ENCODE measurements around the gene FAM204A. TPM values are rescaled to one million over a fixed set of nuclear protein-coding genes. Genes with fewer than 3 reads are reported as not detected.

FAM204A gene
- total RNA-seq, 3 donors from 2014 or later: 64.8 to 74.8 (median 65.0) TPM

DNA sequence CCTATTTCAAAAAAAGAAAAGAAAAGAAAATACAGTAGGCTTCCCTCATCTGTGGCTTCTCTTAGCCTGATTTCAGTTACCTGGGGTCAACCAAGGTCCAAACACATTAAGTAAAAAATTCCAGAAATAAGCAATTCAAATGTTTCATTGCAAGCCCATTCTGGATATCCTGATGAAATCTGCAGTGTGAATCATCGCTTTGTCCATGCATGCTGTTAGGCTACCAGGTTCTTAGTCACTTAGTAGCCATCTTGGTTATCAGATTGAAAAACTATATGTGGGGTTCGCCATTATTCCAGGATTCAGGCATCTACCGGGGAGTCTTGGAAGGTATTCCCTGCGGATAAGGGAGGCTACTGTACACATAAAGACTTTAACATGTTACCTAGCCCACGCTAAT is 991 bp upstream of the FAM204A start:
- H3K36me3 Mint-ChIP-seq (ENCODE audit: insufficient read depth): peaks cover 4% of the 10 kb centered on the region

DNA sequence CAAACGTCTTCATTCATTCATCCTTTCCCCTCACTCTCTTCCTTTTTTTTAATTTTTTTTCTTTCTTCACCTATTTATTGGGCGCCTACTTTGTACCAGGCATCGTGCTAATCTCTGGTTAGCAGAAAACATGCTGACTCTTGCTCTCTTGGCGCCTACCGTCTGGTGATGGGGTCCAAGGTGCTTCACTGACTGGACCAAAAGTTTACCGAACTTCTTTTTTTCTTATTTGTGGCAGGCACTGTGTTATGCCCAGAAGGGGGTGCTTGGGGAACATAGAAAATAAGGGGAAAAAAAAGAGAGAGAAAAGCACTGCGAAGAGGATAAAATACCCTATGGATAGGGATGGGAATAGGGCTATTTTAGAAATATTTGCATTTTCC is 505 bp upstream of the FAM204A start:
- no peaks in the 10 kb centered on the region for H3K27me3 Mint-ChIP-seq (ENCODE audit: low read depth)
- H3K4me3 Mint-ChIP-seq: peak overlapping the region; percentile 90
- no peak for DNase-seq
- peaks cover 41% of the 10 kb centered on the region for H3K4me1 Mint-ChIP-seq (ENCODE audit: low read depth)
- H3K36me3 Mint-ChIP-seq (ENCODE audit: insufficient read depth): peaks cover 4% of the 10 kb centered on the region
- no peak for ATAC-seq
- no peaks in the 10 kb centered on the region for H3K9me3 Mint-ChIP-seq

More for the DNA sequence above, 991 bp upstream of the FAM204A start:
- H3K9me3 Mint-ChIP-seq: no peaks in the 10 kb centered on the region
- peak overlapping the region; percentile 90 for H3K4me3 Mint-ChIP-seq
- peaks cover 37% of the 10 kb centered on the region for H3K4me1 Mint-ChIP-seq (ENCODE audit: low read depth)
- no peak for DNase-seq
- no peaks in the 10 kb centered on the region for H3K27me3 Mint-ChIP-seq (ENCODE audit: low read depth)
- no peak for ATAC-seq

DNA sequence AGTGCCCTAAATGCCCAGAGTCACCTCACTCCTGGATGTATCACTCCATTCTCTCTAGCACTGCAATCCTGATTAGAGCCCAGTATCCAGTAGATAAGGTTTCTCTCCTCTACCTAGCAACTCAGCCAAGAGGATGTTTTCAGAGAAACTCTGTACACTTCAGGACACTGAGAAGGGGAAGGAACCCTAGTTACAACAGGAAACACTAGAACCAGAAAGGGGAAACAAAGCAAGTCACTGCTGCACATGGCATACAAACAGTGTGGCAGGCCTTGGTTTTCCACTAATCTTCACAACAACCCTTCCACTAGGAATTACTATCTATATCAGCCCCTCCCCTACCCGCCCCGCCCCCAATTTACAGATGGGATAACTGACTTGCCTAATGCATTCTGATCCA is 1.6 kb downstream of the FAM204A start:
- Mint-ChIP-seq H3K27me3 (ENCODE audit: low read depth) (no peaks in the 10 kb centered on the region), H3K4me3 (peak overlapping the region; percentile 90), H3K9me3 (no peaks in the 10 kb centered on the region), H3K36me3 (ENCODE audit: insufficient read depth) (peaks cover 10% of the 10 kb centered on the region), H3K4me1 (ENCODE audit: low read depth) (peaks cover 41% of the 10 kb centered on the region)
- no peak for DNase-seq
- no peak for ATAC-seq

DNA sequence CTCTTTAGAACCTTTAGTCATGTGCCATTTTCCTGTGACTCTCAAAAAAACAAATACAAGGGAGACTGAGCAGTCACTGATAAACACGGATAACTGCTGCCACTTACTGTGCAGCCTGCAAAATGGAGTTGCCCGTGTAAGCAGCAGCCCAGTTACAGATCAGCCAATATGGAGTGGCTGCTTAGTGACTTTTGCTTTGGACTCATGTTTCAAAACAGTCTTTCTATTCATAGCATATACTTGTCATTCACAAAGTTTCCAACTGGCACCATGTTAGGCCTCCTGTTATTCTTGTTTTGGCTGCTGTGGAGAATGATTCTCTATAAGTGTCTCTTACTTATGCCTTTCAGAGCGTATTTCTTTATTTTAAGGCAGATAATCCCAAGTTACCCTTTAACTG is 3.0 kb downstream of the FAM204A start:
- Mint-ChIP-seq H3K4me1 (ENCODE audit: low read depth) (peaks cover 44% of the 10 kb centered on the region), H3K36me3 (ENCODE audit: insufficient read depth) (peaks cover 16% of the 10 kb centered on the region), H3K27me3 (ENCODE audit: low read depth) (no peaks in the 10 kb centered on the region), H3K4me3 (no peak overlapping the region), H3K9me3 (no peaks in the 10 kb centered on the region)
- ATAC-seq (no peak), DNase-seq (no peak)

DNA sequence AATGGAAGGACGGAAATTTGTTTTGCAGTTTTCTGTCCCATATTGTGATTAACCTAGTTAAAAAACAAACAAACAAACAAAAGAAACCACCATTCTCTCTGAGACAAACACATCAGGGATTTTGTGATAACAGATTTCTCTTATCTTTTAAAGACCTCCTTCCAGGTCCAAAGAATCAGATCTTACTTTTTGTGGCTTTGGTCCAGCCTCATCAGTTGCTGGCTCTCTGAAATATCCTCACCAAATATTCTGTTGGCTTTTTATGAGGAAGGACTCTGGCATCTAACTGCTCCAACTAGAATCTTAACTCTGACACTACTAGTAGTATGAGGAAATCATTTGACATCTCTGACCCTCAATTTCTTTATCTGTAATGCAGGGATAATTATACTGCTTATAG is 4.8 kb downstream of the FAM204A start:
- H3K9me3 Mint-ChIP-seq: no peaks in the 10 kb centered on the region
- no peaks in the 10 kb centered on the region for H3K27me3 Mint-ChIP-seq (ENCODE audit: low read depth)
- H3K4me3 Mint-ChIP-seq: no peak overlapping the region
- H3K36me3 Mint-ChIP-seq (ENCODE audit: insufficient read depth): peaks cover 28% of the 10 kb centered on the region
- H3K4me1 Mint-ChIP-seq (ENCODE audit: low read depth): peaks cover 38% of the 10 kb centered on the region
- DNase-seq (no peak), ATAC-seq (no peak)

DNA sequence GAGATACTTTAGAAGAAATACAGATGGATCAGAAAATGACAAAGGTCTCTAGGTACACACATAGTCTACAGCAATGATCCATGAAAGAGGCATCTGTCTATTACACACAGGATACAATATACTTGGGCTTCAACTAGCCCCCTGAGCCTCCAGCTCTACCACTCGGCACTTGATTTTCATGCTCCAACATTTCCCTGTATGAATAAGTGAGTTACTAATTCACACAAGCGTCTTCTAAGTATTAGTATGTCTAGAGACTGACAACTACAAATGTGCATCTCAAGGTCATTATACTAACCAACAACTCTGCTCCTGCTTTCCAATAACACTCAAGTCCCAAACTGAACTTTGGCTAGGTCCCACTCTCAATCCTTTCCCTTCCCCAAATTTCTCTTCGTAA is 8.3 kb downstream of the FAM204A start:
- Mint-ChIP-seq H3K36me3 (ENCODE audit: insufficient read depth) (peaks cover 44% of the 10 kb centered on the region), H3K9me3 (no peaks in the 10 kb centered on the region), H3K4me3 (no peak overlapping the region), H3K4me1 (ENCODE audit: low read depth) (peaks cover 18% of the 10 kb centered on the region), H3K27me3 (ENCODE audit: low read depth) (no peaks in the 10 kb centered on the region)
- ATAC-seq: no peak
- no peak for DNase-seq

DNA sequence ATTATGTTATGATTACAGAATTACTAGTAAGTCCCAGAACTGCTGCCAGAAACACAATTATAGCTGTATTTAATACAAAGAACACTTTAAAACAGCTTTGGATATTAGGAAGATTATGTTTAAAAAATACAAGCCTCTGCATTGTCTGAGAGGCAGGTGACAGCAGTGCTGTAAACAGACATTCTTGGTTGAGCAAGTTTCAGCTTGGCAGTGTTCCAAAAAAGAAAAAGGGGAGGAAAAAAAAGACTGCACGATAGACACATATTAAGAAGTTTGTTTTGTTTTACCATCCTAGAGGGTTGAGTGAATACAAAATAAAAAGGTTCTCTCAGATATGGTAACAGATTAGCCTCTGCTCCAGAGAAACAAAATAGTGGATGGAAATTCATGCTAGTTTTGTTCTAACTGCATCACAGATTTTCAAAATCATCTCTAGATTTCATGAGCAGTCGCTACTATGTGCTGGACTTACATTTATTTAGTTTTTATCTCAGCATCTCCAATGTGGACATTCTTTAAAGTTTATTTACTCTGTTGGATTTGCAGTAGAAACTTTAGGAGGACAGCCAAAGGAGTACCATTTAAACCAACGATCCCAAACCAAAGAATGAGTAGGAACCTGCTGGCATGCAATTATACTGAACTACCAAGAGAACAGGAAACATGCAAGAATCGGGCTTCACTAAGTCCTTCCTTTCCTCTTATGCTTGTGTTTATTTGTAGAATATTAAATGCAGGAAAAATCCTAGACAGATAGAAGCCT is 9.0 kb downstream of the FAM204A start:
- no peaks in the 10 kb centered on the region for H3K9me3 Mint-ChIP-seq
- H3K36me3 Mint-ChIP-seq (ENCODE audit: insufficient read depth): peaks cover 45% of the 10 kb centered on the region
- ATAC-seq (no peak), DNase-seq (no peak)
- peaks cover 13% of the 10 kb centered on the region for H3K4me1 Mint-ChIP-seq (ENCODE audit: low read depth)
- H3K4me3 Mint-ChIP-seq: no peak overlapping the region
- no peaks in the 10 kb centered on the region for H3K27me3 Mint-ChIP-seq (ENCODE audit: low read depth)

DNA sequence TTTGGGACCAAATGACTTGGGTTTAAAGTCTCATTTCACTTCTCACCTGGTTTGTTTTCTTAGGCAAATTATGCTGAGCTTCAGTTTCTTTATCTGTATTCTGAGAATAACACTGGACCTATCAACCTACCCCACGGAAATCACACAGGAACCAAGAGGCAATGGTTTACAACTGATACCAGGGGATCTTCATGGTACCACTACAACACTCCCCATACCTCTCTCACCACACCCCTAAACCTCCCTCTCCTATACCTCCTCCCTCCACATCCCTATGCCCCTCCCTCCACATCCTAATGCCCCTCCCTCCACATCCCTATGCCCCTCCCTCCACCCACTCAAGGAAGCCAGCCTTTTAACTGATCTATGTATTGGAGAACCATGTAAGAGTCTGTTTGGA is 9.9 kb downstream of the FAM204A start:
- Mint-ChIP-seq H3K36me3 (ENCODE audit: insufficient read depth) (peaks cover 54% of the 10 kb centered on the region), H3K27me3 (ENCODE audit: low read depth) (no peaks in the 10 kb centered on the region), H3K4me3 (no peak overlapping the region), H3K9me3 (no peaks in the 10 kb centered on the region), H3K4me1 (ENCODE audit: low read depth) (peaks cover 9% of the 10 kb centered on the region)
- DNase-seq (no peak), ATAC-seq (peak in 1 of 2 donors; percentile 62)

DNA sequence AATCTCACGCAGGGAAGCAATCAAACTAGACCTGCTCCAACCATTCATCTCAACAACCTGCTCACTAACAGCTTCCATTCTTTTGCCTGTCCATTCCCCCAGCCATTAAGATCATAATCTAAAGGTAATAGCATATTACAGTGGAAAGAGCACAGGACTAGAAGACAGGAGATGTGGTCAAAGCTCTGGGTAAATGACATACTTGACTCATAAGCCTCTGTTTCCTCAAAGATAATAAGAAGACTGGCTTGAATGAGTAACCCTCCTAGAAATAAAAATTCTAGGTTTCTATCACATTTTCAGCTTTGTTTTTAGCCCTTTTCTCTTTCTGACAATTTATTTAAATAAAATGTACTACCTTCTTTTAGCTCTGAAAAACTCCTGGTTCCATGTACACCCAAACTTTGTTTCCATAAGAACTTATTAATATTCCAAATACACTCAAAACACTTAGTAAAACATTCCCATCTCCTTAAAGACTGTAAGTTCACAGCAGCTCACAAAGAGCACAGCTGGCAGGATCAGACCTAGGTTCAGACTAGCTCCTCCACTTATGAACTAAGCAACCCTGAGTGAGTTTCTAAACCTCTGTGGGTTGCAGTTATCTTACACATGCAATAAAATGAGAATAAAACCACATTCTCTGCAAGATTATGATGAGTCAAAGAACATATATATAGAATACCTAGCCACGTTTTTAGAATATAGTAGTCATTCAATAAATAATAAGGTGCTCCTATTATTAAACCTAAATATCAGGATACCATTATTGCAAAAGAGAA is 11.6 kb downstream of the FAM204A start:
- peaks cover 50% of the 10 kb centered on the region for H3K36me3 Mint-ChIP-seq (ENCODE audit: insufficient read depth)
- peaks cover 9% of the 10 kb centered on the region for H3K4me1 Mint-ChIP-seq (ENCODE audit: low read depth)
- no peaks in the 10 kb centered on the region for H3K27me3 Mint-ChIP-seq (ENCODE audit: low read depth)
- no peak for DNase-seq
- H3K9me3 Mint-ChIP-seq: no peaks in the 10 kb centered on the region
- no peak for ATAC-seq
- H3K4me3 Mint-ChIP-seq: no peak overlapping the region

DNA sequence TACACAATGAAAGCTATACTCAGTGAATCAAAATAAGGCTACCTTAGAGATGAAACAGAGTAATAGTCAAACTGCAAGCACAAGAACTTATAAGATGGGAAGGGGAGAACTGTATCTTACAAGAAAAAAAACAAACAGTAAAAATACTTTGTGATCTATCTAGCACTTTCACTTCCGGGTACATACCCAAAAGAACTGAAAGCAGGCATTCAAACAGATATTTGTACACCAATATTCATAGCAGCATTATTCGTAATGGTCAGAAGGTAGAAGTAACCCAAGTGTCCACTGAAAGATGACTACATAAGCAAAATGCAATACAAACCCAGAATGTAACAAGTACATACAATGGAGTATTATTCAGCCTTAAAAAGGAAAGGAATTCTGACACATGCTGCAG is 18.0 kb downstream of the FAM204A start:
- Mint-ChIP-seq H3K36me3 (ENCODE audit: insufficient read depth) (peaks cover 37% of the 10 kb centered on the region), H3K4me3 (no peak overlapping the region), H3K27me3 (ENCODE audit: low read depth) (no peaks in the 10 kb centered on the region), H3K9me3 (no peaks in the 10 kb centered on the region), H3K4me1 (ENCODE audit: low read depth) (peaks cover 2% of the 10 kb centered on the region)
- ATAC-seq: no peak
- no peak for DNase-seq

DNA sequence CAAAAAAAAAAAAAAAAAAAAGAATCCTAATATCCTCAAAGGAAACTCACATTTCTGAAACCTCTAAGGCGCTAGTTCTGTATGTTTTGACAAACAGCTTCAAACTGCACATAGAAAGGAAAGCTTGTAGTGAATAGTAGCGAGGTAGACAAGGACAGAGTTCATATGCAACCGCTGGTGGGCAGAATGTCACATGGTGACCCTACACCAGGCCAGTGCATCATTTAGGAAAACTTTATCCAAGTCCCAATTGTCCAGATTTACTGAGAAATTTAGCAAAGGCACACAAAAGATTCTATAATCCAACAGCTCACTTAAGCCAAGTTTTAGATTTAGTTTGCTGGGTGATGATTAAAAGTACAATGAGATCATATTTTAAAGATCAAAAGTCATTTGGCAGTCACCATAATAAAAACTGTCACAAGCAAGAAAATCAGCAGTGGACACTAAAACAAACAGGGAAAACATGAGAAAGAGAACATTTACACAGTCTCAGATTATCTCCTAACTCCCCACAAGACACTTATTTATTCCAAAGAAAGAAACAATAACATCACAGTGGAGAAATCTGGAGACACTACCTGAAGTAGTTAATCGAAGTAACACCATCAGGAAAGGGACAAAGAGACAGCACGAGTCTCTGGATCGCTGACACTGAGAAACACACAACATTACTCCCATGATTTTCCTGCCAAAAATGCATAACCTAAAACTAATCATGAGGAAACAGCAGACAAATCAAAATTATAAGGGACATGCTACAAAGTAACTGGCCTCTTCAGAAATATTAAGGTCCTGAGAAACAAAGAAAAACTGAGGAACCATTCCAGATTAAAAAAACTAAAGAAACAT is 20.2 kb downstream of the FAM204A start:
- ATAC-seq (no peak), DNase-seq (no peak)
- Mint-ChIP-seq H3K36me3 (ENCODE audit: insufficient read depth) (peaks cover 21% of the 10 kb centered on the region), H3K4me1 (ENCODE audit: low read depth) (peaks cover 2% of the 10 kb centered on the region), H3K27me3 (ENCODE audit: low read depth) (no peaks in the 10 kb centered on the region), H3K9me3 (no peaks in the 10 kb centered on the region), H3K4me3 (no peak overlapping the region)

DNA sequence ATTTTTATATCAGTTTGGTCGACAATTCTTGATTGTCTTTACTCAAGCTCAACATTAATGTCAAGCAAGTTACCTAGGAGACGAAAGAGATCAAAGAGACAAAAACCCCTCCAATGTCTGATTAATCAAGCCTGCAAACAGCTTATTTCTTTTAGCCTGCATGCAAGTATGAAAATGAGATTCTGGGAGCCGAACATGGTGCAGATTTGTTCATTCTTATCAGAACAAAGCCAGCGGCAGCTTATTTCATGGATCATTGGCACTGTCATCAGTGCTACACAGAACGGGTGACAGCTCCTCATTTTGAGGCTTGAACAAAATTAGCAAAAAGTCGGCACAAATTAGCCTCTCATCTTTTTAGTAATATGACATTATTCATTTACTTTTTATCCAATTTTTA is 26.5 kb downstream of the FAM204A start:
- Mint-ChIP-seq H3K27me3 (ENCODE audit: low read depth) (no peaks in the 10 kb centered on the region), H3K4me1 (ENCODE audit: low read depth) (no peaks in the 10 kb centered on the region), H3K4me3 (no peak overlapping the region), H3K9me3 (no peaks in the 10 kb centered on the region), H3K36me3 (ENCODE audit: insufficient read depth) (peaks cover 14% of the 10 kb centered on the region)
- DNase-seq: no peak
- no peak for ATAC-seq

DNA sequence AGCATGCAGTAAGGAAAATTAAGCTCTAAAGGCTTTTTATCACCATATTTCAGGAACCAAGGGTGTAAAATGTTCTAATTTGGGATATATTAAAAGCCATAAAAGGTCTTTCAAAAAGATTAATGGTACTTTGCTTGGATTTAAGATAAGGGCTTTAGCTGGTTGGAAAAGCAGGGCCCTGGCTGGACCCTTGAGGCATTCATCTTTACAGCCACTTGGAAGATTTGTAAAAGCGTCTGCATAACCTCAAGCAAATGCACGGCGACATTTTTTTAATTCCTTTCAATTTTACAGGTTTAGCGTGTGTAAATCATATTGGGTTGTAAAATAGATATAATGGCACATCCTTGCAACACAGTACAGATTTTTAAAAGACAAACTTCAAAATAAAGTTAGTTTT is 27.2 kb downstream of the FAM204A start:
- no peak overlapping the region for H3K4me3 Mint-ChIP-seq
- DNase-seq (no peak), ATAC-seq (no peak)
- H3K9me3 Mint-ChIP-seq: no peaks in the 10 kb centered on the region
- H3K36me3 Mint-ChIP-seq (ENCODE audit: insufficient read depth): peaks cover 10% of the 10 kb centered on the region
- H3K27me3 Mint-ChIP-seq (ENCODE audit: low read depth): no peaks in the 10 kb centered on the region
- H3K4me1 Mint-ChIP-seq (ENCODE audit: low read depth): no peaks in the 10 kb centered on the region

DNA sequence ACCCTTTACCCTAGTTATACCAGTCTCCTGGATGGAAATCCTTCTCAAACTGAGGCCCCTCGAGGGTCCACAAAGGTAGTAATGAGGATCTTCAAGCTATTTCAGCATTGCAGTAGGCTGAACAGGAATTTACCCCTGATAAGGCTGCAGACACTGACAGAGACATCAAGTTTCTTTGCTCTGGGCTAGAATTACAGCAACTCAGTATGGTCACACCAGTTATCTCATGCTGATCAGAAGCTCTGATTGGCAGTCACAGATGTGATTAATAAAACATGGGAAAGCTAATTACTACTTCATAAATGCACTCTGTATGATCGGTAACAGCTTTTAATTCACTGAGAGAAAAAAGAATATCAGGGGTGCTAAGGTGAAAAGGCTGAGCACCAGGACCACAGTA is 30.6 kb downstream of the FAM204A start:
- Mint-ChIP-seq H3K27me3 (ENCODE audit: low read depth) (no peaks in the 10 kb centered on the region), H3K4me3 (no peak overlapping the region), H3K4me1 (ENCODE audit: low read depth) (no peaks in the 10 kb centered on the region), H3K9me3 (no peaks in the 10 kb centered on the region), H3K36me3 (ENCODE audit: insufficient read depth) (peaks cover 20% of the 10 kb centered on the region)
- ATAC-seq (no peak), DNase-seq (no peak)

Measured in activated T-cell treated with anti-CD3 and anti-CD28 coated beads, Interleukin-2, amount 50 U/mL, for 4 hours (primary cell).